K562 (cell line): Measurements from ENCODE around the gene RDH11. TPM values are rescaled to one million over a fixed set of nuclear protein-coding genes. Genes with fewer than 3 reads are reported as not detected.

Experiments
- ARNT ChIP-seq, 2 experiments: fragments of 450-650 bp; IDR thresholded peaks; 2 replicates each; pipeline ENCODE4 v1.6.1; 2016; ENCODE audit warnings: mild to moderate bottlenecking in 1 of 2
- ASH1L ChIP-seq: fragments of 450-650 bp; IDR thresholded peaks from 2 replicates; pipeline ENCODE4 v1.6.1; 2018; ENCODE audit warnings: borderline replicate concordance, mild to moderate bottlenecking, low read depth; ENCODE audit not compliant: partially characterized antibody
- CBFA2T2 ChIP-seq: fragments of 450-650 bp; conservative IDR thresholded peaks from 2 replicates; pipeline ENCODE4 v1.6.1; 2017; ENCODE audit warnings: mild to moderate bottlenecking
- HIVEP1 ChIP-seq: fragments of 250-450 bp; sonication (Bioruptor Pico); IDR thresholded peaks from 2 replicates; pipeline ENCODE4 v1.4.0; 2020; ENCODE audit warnings: mild to moderate bottlenecking
- MAFK ChIP-seq: IDR thresholded peaks from 2 replicates; pipeline ENCODE4 v1.6.1; 2011; ENCODE audit warnings: low read length, improper control_type of control experiment
- RBM14 ChIP-seq: fragments of 200-400 bp; formaldehyde crosslinking; IDR thresholded peaks from 2 replicates; pipeline ENCODE4 v1.6.1; 2018; ENCODE audit warnings: low read depth, mild to moderate bottlenecking, low read length, moderate library complexity, borderline replicate concordance; ENCODE audit not compliant: insufficient read depth
- SMARCE1 ChIP-seq: fragments of 450-650 bp; IDR thresholded peaks from 2 replicates; pipeline ENCODE4 v1.7.1; 2016; ENCODE audit warnings: mild to moderate bottlenecking
- SOX6 ChIP-seq: fragments of 450-650 bp; IDR thresholded peaks from 2 replicates; pipeline ENCODE4 v1.6.1; 2014; ENCODE audit warnings: mild to moderate bottlenecking
- TGIF2 ChIP-seq: sonication (generic); formaldehyde crosslinking; IDR thresholded peaks from 2 replicates; pipeline ENCODE4 v1.8.1; 2022; ENCODE audit warnings: mild to moderate bottlenecking, missing genetic modification reagents, moderate library complexity
- ZFP36 ChIP-seq: fragments of 150-350 bp; IDR thresholded peaks from 2 replicates; pipeline ENCODE4 v1.6.1; 2018; ENCODE audit warnings: low read length, low read depth; ENCODE audit not compliant: partially characterized antibody
- ZNF589 ChIP-seq: fragments of 200-800 bp; sonication (Bioruptor generic); IDR thresholded peaks from 2 replicates; pipeline ENCODE4 v1.6.1; 2016; ENCODE audit warnings: low read depth, missing genetic modification characterization, missing compliant biosample characterization
- ZNF592 ChIP-seq: fragments of 450-650 bp; IDR thresholded peaks from 2 replicates; pipeline ENCODE4 v1.6.1; 2017; ENCODE audit warnings: antibody characterized with exemption, mild to moderate bottlenecking
- ZNF695 ChIP-seq: fragments of 450-650 bp; formaldehyde crosslinking; IDR thresholded peaks from 2 replicates; pipeline ENCODE4 v1.4.0; 2020; ENCODE audit warnings: mild to moderate bottlenecking, moderate library complexity
- polyA plus RNA-seq, 8 experiments: library from polyadenylated mRNA; depleted of rRNA in 4 of 8; stranded (reverse) in 5 of 8; unstranded in 3 of 8; fragments of >200 nt; fragmentation: Nextera tagmentation in 2 of 8; fragmentation: Illumina TruSeq in 1 of 8; extraction: Ambion mirVana in 2 of 8; extraction: Trizol in 1 of 8; gene quantifications; 2 replicates each; pipeline versions ENCODE4 v1.2.1 to v1.2.3, GENCODE V29; 2011 to 2014; ENCODE audit warnings: inconsistent platforms in 1 of 8, missing spikeins in 1 of 8
- total RNA-seq, 7 experiments: library from RNA; depleted of rRNA in 6 of 7; stranded (reverse); fragments of >200 nt in 6 of 7; fragmentation: Illumina TruSeq in 2 of 7; extraction: Trizol in 2 of 7; gene quantifications; 2 replicates each; pipeline versions ENCODE4 v1.2.1 to v1.2.3, GENCODE V29; 2011 to 2021; ENCODE audit warnings: low replicate concordance in 1 of 7
- TF ChIP-seq, protein P1 (sequence below): fragments of 250-450 bp; sonication (Bioruptor Pico); IDR thresholded peaks from 2 replicates; pipeline ENCODE4 v1.4.0; 2020
- TF ChIP-seq, protein P2 (sequence below): conservative IDR thresholded peaks from 2 replicates; pipeline ENCODE4 v1.6.1; 2011; ENCODE audit warnings: low read depth, mild to moderate bottlenecking, low read length; ENCODE audit not compliant: control insufficient read depth
- TF ChIP-seq, protein P3 (sequence below): sonication (generic); formaldehyde crosslinking; IDR thresholded peaks from 2 replicates; pipeline ENCODE4 v1.8.0; 2022; ENCODE audit warnings: missing genetic modification reagents, mild to moderate bottlenecking, moderate library complexity, borderline replicate concordance

The RDH11 gene
- total and polyA plus RNA-seq, 9 of the 15 experiments (the other 6 are each of a cell fraction or from before 2014, with no cell fraction given), result 50.6 to 172 (median 70.5) TPM

- TF ChIP-seq, protein P1, sequence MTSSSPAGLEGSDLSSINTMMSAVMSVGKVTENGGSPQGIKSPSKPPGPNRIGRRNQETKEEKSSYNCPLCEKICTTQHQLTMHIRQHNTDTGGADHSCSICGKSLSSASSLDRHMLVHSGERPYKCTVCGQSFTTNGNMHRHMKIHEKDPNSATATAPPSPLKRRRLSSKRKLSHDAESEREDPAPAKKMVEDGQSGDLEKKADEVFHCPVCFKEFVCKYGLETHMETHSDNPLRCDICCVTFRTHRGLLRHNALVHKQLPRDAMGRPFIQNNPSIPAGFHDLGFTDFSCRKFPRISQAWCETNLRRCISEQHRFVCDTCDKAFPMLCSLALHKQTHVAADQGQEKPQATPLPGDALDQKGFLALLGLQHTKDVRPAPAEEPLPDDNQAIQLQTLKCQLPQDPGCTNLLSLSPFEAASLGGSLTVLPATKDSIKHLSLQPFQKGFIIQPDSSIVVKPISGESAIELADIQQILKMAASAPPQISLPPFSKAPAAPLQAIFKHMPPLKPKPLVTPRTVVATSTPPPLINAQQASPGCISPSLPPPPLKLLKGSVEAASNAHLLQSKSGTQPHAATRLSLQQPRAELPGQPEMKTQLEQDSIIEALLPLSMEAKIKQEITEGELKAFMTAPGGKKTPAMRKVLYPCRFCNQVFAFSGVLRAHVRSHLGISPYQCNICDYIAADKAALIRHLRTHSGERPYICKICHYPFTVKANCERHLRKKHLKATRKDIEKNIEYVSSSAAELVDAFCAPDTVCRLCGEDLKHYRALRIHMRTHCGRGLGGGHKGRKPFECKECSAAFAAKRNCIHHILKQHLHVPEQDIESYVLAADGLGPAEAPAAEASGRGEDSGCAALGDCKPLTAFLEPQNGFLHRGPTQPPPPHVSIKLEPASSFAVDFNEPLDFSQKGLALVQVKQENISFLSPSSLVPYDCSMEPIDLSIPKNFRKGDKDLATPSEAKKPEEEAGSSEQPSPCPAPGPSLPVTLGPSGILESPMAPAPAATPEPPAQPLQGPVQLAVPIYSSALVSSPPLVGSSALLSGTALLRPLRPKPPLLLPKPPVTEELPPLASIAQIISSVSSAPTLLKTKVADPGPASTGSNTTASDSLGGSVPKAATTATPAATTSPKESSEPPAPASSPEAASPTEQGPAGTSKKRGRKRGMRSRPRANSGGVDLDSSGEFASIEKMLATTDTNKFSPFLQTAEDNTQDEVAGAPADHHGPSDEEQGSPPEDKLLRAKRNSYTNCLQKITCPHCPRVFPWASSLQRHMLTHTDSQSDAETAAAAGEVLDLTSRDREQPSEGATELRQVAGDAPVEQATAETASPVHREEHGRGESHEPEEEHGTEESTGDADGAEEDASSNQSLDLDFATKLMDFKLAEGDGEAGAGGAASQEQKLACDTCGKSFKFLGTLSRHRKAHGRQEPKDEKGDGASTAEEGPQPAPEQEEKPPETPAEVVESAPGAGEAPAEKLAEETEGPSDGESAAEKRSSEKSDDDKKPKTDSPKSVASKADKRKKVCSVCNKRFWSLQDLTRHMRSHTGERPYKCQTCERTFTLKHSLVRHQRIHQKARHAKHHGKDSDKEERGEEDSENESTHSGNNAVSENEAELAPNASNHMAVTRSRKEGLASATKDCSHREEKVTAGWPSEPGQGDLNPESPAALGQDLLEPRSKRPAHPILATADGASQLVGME (CRISPR knock-in tag), result no peak
- peak; percentile 82 for TF ChIP-seq ZNF592
- peak; percentile 78; the same call in 1 of the 2 replicates for TF ChIP-seq HIVEP1 (CRISPR knock-in tag)
- peak; percentile 94 to 97; a peak in 3 of 4 replicates for TF ChIP-seq ARNT (IDR thresholded peaks at IDR 0.05)
- TF ChIP-seq ASH1L, result no peak
- TF ChIP-seq SOX6, result peak; percentile 96
- TF ChIP-seq, protein P2, sequence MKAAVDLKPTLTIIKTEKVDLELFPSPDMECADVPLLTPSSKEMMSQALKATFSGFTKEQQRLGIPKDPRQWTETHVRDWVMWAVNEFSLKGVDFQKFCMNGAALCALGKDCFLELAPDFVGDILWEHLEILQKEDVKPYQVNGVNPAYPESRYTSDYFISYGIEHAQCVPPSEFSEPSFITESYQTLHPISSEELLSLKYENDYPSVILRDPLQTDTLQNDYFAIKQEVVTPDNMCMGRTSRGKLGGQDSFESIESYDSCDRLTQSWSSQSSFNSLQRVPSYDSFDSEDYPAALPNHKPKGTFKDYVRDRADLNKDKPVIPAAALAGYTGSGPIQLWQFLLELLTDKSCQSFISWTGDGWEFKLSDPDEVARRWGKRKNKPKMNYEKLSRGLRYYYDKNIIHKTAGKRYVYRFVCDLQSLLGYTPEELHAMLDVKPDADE, result no peak
- no peak for TF ChIP-seq ZNF695
- peak; percentile 97 for TF ChIP-seq CBFA2T2
- TF ChIP-seq ZFP36, result no peak
- TF ChIP-seq ZNF589 (CRISPR knock-in tag), result peak; percentile 96
- peak; percentile 84 for TF ChIP-seq SMARCE1
- TF ChIP-seq RBM14, result no peak
- TF ChIP-seq, protein P3, sequence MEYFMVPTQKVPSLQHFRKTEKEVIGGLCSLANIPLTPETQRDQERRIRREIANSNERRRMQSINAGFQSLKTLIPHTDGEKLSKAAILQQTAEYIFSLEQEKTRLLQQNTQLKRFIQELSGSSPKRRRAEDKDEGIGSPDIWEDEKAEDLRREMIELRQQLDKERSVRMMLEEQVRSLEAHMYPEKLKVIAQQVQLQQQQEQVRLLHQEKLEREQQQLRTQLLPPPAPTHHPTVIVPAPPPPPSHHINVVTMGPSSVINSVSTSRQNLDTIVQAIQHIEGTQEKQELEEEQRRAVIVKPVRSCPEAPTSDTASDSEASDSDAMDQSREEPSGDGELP (CRISPR knock-in tag), result no peak
- TF ChIP-seq TGIF2, result no peak
- 0 out of 2 replicates have a peak, but pooled peaks have one; percentile 24 for TF ChIP-seq MAFK
Measured at GRCh38 chr14:67636361-67636919, 59.1 kb downstream of the RDH11 start (continued).
